Eye (tissue), 1 donor: ENCODE results near the gene BROX.
A peak's percentile ranks its signal among the peaks of the same experiment; 100 is the strongest.
"Not testable (repeated sequence)": the region's sequence is repeated elsewhere in the genome, so short reads cannot be mapped to it uniquely, and the experiment has no call there.

Experiments
- DNase-seq: peaks from one replicate; pipeline ENCODE4 v3.0.0-alpha.2; 2015

Gene BROX

GRCh38 chr1:222732216-222733159, 20.1 kb downstream of the BROX start:
- DNase-seq: no peak

DNA sequence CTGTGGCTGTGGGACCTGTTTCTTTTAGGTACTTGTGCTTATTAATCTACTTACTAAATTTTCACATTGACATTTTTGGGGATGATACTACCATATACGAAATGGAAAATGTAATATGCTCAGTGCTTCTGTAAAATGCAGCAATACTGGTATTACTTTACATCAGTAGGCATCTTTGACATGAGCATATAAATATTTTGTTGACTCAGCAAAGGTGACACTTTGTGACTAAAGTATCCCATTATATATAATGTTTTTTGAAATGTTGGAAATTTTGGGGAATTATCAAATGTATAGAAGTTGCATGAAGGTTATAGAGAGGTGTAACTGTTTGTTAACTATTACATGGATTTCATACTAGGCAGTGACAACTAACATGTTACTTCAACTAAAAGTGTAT, 22.4 kb downstream of the BROX start:
- DNase-seq: no peak

DNA sequence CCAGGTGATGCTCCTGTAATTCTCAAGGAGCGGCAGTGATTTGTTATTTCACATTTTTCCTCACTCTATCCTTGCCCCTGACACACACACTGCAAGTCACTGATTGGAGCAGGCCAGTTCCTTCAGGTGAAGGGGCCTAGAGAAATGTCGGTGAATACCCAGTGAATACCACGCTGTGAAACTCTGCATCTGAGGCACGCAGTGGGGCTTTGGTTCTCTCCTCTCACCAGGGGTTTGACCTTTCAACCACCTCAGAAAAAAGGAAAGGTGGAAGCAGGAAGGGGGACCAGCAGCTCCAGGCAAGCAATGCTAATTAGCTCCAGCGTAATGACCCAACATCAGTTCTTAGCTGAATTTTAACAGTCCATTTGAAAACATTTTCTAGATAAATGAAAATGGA, 24.1 kb downstream of the BROX start:
- no peak for DNase-seq

DNA sequence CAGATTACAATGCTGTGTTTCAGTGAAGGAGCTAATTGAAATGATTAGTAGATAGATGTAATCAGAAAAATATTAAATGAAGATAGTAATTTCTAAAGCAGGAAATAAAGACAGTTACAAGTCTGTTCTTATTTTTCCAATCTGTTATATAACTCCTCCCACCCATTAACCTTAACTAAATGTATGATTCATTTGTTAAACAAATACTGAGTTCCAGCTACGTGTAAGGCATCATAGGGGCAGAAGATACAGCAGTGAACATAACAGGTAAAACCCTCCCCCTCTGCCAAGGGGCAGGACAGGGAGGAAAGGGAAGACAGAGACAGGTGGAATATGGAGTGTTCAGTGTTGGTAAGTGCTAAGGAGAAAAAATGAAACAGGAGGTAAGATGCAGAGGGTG, 24.6 kb downstream of the BROX start, which contains the start of gene FAM177B:
Gene FAM177B, plus strand, starts transcription at position 231 of the 400 bp plus-strand sequence. CDS start 9,344 bp downstream, outside the sequence.
- DNase-seq: no peak

DNA sequence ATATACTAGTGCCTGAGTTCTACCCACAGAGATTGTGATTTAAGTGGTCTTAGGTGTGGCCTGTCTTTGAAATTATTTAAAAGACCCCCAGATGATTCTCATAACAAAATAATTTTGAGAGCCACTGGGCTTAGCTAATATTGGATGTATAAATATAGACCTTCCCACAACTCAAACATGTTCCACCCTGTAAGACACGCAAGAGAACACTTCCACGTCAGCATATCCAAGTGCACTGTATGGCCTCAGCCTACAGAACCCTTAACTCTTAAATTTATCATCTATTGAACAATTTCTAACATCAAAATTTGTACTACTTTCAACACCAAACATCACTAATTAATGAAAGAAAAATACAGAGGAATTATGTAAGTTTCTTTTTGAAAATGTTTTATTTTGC, 27.1 kb downstream of the BROX start:
- no peak for DNase-seq

GRCh38 chr1:222739929-222740328, 27.6 kb downstream of the BROX start:
- DNase-seq: no peak

GRCh38 chr1:222741630-222742457, 29.5 kb downstream of the BROX start:
- not testable (repeated sequence) for DNase-seq

- no peak for DNase-seq
These were observed 37.6 kb downstream of the BROX start for GRCh38 chr1:222749927-222750326.

- DNase-seq: no peak
These were observed 38.3 kb downstream of the BROX start for GRCh38 chr1:222750651-222751050.

GRCh38 chr1:222751255-222751654, 38.9 kb downstream of the BROX start:
- no peak for DNase-seq

DNA sequence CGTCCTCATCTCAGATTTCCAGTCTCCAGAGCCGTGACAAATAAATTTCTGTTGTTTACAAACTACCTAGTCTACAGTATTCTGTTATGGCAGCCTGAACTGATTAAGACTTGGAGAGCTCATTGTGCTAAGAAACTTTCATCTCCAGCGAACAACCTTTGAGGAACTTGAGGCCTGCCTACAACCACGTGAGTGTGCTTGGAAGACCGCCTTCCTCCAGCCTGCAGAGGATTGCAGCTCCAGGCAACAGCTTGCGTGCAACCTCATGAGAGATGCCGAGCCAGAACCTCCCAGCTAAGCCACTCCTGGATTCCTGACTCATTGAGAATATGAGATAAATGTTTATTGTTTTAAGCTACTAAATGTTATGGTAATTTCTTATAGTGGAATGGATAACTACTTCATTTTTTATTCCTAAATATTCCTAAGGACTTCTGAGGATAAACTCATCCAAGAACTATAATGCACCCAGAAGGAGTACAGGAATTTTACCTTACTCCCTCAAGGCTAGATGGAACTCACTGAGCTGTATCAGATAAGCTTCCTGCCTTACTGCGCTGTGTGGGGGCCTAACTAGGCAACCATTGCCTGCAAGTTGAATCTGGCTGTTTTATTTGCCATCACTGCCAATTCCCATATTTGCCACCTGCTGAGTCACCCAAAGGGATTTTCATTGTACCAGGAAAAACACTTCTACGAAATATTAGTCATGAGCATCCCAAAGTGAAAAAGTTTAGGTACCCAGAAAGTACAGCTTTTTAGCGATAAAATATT, 42.2 kb downstream of the BROX start:
- DNase-seq: peak; percentile 57

GRCh38 chr1:222757646-222758268, 45.4 kb downstream of the BROX start:
- peak; percentile 19 for DNase-seq

- no peak for DNase-seq
These were observed 47.2 kb downstream of the BROX start for GRCh38 chr1:222759451-222760035.

DNA sequence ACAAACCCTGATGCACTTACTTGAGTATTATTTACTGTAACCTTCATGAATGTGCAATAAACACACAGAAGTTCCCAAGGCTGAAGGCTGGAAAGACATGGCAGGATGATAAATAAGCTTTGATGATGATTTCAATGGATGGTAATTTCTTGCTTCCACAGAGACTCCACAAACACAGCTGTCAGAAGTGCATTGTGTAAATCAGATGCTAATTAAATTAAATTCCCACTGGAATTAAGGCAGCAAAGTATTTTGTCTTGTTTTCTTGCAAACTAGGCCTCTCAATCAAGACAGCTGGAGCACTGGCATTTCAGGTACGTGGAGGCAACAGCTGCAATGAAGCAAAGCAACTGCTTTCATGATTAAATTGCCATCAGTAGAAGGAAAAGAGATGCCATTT, 48.7 kb downstream of the BROX start:
- peak; percentile 14 for DNase-seq

- not testable (repeated sequence) for DNase-seq
These were observed 49.8 kb downstream of the BROX start for GRCh38 chr1:222762178-222762577.

GRCh38 chr1:222767152-222767571, 54.8 kb downstream of the BROX start:
- no peak for DNase-seq

- no peak for DNase-seq
These were observed 56.2 kb downstream of the BROX start for GRCh38 chr1:222768592-222768991.

DNA sequence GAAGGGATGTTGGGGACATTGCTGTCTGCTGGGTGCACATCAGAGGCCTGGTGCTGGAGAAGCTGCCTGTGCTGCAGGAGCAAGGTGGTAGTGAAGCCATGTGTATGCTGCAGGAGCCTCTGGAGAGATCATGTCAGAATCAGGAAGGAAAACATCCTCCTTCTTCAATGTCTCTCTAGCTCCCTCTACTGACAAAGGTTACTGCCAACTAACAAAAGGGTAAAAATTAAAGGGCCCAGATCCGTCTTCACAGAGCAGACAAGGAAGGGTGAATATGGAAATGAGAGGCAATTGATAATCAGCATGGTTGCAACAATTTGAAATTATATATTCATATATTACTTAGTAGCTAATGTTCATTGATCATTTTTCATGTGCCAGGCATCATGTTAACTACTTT, 56.8 kb downstream of the BROX start:
- no peak for DNase-seq

GRCh38 chr1:222769971-222770620, 57.7 kb downstream of the BROX start:
- DNase-seq: no peak

- peak; percentile 12 for DNase-seq
These were observed 60.6 kb downstream of the BROX start for GRCh38 chr1:222772996-222773379.

GRCh38 chr1:222777463-222777862, 65.1 kb downstream of the BROX start:
- DNase-seq: no peak
